Stimulated activated CD8-positive, alpha-beta memory T cell treated with anti-CD3 and anti-CD28 coated beads, Interleukin-12 subunit alpha, Interleukin-12 subunit beta, amount 100 ng/mL, for 4 hours (primary cell): ENCODE results near the gene TMTC1.

Experiments
- DNase-seq: peaks from one replicate; pipeline ENCODE4 v3.0.0-alpha.2; 2020; ENCODE audit warnings: low read depth

The TMTC1 gene

DNA sequence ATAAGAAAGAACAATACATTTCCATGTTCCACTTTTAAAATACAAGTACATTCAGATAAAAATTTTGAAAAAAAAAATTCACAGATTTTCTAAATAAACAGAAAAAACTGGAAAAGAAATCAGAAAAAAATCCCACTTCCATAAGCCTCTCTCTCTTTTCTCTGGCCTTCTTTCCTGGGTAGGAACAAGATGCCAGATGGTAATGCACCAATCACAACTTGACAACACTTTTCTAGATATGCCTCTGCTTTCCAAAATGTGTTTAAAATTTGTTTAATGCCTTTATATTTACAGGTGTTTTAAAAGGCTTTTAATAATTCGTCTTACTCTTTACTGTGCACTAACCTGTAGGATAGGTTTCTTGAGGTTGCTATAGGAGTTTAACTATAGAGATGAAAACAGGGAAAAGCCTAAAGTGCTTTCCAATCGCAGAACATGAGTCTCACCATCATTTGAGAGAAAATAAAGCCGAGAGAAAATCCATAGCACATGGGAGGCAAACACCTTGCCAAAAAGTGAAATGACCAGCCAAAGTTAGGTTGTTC, 74.2 kb downstream of the TMTC1 start:
- DNase-seq: no peak

- no peak for DNase-seq
These were observed 74.7 kb downstream of the TMTC1 start for GRCh38 chr12:29709054-29709453.

DNA sequence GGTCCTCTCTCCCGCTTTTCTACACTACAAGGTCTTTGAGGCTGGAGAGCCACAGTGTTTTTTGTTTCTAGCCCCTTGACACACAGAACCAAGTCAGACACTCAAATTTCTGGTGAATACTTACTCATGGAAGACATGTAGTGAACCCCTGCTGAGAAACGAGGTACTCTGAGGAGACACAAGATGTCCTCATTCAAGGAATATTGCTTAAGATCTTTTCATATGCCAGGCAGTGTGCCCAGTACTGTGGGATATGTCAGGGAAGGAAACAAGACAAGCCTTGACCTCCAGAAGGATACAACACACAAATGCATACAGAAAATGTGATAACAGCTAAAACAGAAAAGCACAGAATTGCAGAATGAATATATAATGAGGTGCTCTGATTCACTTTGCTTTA, 75.9 kb downstream of the TMTC1 start:
- no peak for DNase-seq

DNA sequence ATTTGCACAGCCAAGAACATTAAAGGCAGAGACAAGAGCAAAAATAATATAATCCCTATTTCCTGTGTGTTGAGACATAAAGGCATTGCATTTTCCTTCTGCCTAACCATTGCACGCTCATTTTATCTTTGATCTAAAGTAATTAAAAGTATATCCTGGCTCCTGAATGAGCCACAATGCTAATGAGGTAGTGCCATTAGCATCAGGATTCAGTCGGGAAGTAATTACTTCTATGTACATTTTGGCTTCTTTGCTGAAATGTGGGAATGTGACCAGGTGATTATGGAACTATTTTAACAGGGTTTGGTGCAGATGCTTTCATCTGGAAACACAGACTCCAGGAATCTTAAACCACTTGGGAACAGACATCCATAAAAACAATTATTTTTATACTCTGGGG, 77.4 kb downstream of the TMTC1 start:
- DNase-seq: no peak

GRCh38 chr12:29703528-29703927, 80.2 kb downstream of the TMTC1 start:
- DNase-seq: no peak

DNA sequence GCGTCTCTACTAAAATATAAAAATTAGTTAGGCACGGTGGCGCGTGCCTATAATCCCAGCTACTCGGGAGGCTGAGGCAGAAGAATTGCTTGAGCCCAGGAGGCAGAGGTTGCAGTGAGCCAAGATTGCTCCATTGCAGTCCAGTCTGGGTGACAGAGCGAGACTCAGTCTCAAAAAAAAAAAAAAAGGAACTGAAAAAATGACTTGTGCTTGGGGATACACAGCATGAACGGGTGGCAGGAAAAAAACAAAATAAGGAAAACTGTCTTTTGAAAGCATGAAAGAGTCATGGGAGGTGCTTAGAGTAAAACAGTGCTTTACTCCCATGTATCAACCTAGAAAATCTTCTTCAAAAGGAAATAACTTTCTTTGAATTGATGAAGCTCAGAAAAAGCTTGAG, 80.8 kb downstream of the TMTC1 start:
- no peak for DNase-seq

- no peak for DNase-seq
These were observed 81.5 kb downstream of the TMTC1 start for GRCh38 chr12:29702222-29702621.

DNA sequence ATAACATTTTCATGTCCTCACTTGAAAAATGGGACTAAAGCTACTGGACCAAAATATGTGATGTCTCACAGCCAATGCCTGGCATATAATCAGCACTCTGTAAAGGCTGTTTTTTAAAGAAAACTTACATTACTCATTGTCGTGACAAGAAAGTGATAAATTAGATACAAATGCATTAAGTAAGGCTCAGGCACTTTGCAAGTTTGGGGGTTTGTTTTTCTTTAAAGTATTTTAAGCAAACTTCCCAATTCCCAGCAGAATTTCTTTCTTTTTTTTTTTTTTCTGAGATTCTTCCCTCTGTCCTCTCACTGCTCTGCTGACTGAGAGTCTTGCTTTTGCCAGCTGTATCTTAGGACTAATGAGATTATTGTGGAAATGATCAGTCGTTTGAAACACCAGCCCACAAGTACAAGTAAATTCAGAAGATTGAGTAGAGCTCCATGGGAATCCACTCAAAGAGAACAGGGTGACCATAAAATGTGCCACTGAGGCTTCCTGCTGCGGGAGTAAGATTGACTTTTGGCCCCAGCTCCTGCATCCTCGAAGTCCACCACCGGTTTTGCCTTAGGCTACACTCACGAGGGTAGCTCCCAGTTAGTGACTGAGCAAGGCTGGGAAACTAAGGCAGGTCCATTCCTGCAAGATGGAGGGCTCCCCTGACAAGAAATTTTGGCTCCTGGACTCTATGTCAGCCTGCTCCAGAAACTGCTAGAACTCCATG, 82.8 kb downstream of the TMTC1 start:
- DNase-seq: no peak

DNA sequence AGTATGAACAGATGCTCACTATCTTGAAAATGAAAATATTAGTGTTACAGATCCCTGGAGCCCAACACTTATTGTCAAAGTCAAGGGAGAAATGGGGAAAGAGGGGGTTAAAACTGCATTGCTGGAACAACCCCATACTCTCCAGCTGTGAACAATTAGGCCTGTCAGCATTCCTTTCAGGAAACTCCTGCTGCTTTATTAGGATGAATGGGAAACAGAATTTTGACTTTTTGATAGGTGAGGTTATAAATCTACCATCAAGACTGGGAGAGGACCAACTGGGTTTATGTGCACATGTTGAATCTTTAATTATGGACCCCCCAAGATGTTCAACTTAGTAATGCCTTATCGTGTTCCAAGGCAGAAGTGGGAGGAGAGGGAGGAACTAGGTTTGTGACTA, 85.0 kb downstream of the TMTC1 start:
- no peak for DNase-seq

GRCh38 chr12:29695800-29696199, 87.9 kb downstream of the TMTC1 start:
- DNase-seq: no peak

GRCh38 chr12:29695026-29695425, 88.7 kb downstream of the TMTC1 start:
- DNase-seq: no peak

- no peak for DNase-seq
These were observed 89.7 kb downstream of the TMTC1 start for GRCh38 chr12:29694002-29694401.

- DNase-seq: no peak
These were observed 91.5 kb downstream of the TMTC1 start for GRCh38 chr12:29692237-29692636.

DNA sequence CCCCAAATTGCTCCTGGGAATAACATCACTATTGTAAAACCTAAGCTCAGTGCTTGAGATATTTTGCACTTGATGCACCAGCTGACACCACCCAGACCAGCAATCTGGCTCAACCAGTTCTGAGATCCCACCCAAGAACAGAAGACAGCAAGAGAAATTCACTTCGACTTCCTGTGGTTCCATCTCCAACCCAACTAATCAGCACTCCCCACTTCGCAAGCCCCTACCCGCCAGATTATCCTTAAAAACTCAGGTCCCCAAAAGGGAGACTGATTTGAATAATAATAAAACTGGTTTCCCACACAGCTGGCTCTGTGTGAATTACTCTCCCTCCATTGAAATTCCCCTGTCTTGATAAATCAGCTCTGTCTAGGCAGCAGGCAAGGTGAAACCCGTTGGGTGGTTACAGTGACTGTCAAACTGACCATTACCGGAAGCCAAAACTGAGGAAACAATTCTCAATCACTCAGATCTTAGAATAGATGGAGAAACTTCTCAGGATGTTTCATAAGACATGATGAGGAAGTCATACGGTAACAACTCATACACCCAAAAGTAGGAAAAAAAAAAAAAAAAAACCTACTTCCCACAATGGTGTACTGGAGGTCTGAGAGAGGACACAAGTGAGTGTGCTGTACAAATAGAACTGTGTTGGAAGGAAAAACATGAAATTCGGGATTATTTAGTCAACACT, 92.4 kb downstream of the TMTC1 start:
- DNase-seq: no peak

DNA sequence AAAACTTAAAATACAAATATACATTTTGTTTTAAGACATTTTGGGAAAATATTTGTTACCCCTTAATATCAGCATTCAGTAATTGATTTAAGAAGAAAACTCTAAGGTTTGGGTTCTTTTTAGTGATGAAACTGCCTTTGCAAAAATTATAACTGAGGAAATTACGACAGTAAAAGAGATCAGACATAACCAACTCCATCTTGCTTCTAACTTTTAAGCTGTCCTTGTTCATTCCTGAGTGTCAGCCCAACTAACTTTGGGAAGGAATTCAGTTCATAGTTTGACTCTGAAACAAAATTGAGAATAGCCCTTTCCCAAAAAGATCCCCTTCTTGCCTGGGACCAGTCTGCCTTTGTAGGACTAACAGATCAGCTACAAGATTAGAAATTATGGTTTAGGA, 93.0 kb downstream of the TMTC1 start:
- DNase-seq: no peak

DNA sequence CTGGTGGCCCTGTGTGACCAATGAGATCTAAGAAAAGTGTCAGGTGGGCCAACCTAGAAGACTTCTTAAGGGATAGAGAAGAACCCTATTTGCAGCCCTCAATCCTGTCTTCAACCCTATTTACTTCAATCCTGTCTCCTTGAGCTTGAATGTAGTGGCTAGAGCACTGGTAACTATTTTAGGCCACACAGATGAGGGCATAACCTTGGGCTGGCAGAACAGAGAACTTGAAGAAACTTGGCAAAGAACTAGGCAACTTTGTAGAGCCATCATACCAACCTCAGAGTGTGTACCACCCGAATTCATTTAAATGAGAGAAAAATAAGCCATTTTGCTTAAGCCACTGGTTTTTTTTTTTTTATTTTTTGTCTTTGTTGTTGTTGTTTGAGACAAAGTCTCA, 94.8 kb downstream of the TMTC1 start:
- DNase-seq: no peak

DNA sequence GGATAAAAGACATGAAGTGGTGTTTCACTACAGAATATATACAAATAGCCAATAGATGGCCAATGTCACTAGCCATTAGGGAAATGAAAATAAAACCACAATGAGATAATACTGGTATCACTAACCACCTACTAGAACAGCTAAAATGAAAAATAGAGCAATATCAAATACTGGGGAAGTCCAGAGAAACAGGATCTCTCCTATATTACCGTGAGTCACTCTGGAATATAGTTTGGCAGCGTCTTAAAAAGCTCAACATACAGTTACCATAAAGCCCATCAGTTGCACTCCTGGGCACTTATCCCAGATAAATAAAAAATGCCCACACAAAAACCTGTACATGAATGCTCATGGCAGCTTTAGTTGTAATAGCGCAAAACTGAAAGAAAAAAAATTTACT, 101.7 kb downstream of the TMTC1 start:
- no peak for DNase-seq

- no peak for DNase-seq
These were observed 102.4 kb downstream of the TMTC1 start for GRCh38 chr12:29681370-29681769.

- no peak for DNase-seq
These were observed 107.1 kb downstream of the TMTC1 start for GRCh38 chr12:29676676-29677075.

- DNase-seq: no peak
These were observed 109.3 kb downstream of the TMTC1 start for GRCh38 chr12:29674463-29674862.

GRCh38 chr12:29673346-29673745, 110.4 kb downstream of the TMTC1 start:
- DNase-seq: no peak

DNA sequence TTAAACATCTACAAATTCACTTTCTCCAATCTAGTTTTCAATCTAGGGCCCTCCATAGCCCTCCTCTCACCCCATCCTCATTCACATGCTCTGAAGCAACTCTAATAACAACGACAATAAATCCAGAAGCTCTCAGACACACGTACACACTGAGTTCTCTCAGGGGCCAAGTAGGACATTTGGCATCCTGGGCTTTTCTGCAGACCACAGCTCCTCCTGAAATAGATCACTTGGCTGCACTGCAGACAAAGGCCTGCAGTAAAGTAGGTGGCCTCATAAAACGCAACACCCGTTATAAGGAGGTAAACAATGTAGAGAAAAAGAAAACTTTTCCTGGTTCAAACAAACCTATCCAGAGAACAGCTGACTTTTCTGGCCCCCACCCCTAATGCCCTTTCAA, 111.2 kb downstream of the TMTC1 start:
- no peak for DNase-seq

DNA sequence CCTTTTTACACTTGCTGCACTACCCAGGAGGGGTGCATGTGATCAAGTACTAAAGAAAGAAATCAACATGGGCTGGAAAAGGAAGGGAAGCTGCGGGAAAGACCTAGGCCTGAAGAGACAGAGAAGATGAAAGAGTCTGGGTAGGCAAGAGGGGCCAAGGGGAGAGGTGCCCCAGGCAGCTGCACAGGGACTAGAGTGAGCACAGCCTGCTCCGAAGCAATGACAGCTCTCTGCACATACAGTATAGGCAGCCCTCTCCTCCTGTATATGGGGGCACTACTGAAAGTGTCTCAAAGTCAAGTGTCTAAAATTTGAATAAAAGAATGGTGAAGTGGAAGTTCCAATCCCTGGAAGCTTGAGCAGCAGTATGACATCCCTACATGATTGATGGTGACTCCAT, 112.0 kb downstream of the TMTC1 start:
- DNase-seq: no peak

DNA sequence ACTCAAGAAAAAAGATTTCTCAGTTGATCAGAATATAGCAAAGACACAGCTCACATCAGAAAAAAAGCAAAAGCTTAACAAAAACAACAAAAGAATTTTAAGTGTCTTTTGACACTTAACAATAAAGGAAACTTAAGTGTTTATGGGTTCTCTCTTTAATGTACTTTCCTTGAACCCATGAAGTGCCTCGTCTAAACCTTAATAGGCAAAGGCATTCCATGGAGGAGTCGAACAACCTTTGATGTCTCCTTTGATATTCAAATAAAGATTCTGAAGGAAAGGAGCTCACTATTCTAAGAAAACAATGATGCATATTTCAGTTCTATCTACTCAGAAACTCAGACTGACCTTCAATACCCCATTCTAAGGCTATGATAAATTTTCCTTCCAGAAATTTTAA, 116.7 kb downstream of the TMTC1 start:
- DNase-seq: no peak
